SHP77 treated with DMSO at 0.1 percent for 48 hours (cell line): ENCODE data around the gene STXBP6.
"Not testable (repeated sequence)": the region's sequence is repeated elsewhere in the genome, so short reads cannot be mapped to it uniquely, and the experiment has no call there.

ENCODE experiments used
- DNase-seq: peaks from one replicate; lab custom pipeline; 2025; lab: John Stamatoyannopoulos, UW

The STXBP6 gene

GRCh38 chr14:24956104-24956503 is 93.8 kb downstream of the STXBP6 start:
- DNase-seq, result no peak

- no peak for DNase-seq
These were observed 95.3 kb downstream of the STXBP6 start for GRCh38 chr14:24954700-24955037.

GRCh38 chr14:24954037-24954699 is 95.8 kb downstream of the STXBP6 start:
- no peak for DNase-seq

GRCh38 chr14:24952851-24953666 is 96.9 kb downstream of the STXBP6 start:
- peak; percentile 4 for DNase-seq

GRCh38 chr14:24948261-24948847 is 101.6 kb downstream of the STXBP6 start:
- no peak for DNase-seq

- no peak for DNase-seq
These were observed 102.8 kb downstream of the STXBP6 start for GRCh38 chr14:24947131-24947530.

GRCh38 chr14:24944800-24945199 is 105.1 kb downstream of the STXBP6 start:
- no peak for DNase-seq

- DNase-seq, result no peak
These were observed 106.9 kb downstream of the STXBP6 start for GRCh38 chr14:24943024-24943423.

- DNase-seq, result peak; percentile 40
These were observed 108.2 kb downstream of the STXBP6 start for GRCh38 chr14:24941719-24942118.

- DNase-seq, result no peak
These were observed 109.6 kb downstream of the STXBP6 start for GRCh38 chr14:24940213-24940783.

- DNase-seq, result no peak
These were observed 111.4 kb downstream of the STXBP6 start for GRCh38 chr14:24938593-24938992.

GRCh38 chr14:24937300-24937699 is 112.6 kb downstream of the STXBP6 start:
- DNase-seq, result no peak

GRCh38 chr14:24936773-24937172 is 113.2 kb downstream of the STXBP6 start:
- not testable (repeated sequence) for DNase-seq

GRCh38 chr14:24935796-24936195 is 114.2 kb downstream of the STXBP6 start:
- DNase-seq, result no peak

GRCh38 chr14:24928386-24928900 is 121.5 kb downstream of the STXBP6 start:
- DNase-seq, result no peak

- DNase-seq, result no peak
These were observed 122.1 kb downstream of the STXBP6 start for GRCh38 chr14:24927809-24928208.

- DNase-seq, result no peak
These were observed 124.1 kb downstream of the STXBP6 start for GRCh38 chr14:24925771-24926374.

GRCh38 chr14:24924544-24924943 is 125.4 kb downstream of the STXBP6 start:
- no peak for DNase-seq

GRCh38 chr14:24921903-24922302 is 128.0 kb downstream of the STXBP6 start:
- DNase-seq, result no peak

GRCh38 chr14:24920265-24921075 is 129.5 kb downstream of the STXBP6 start:
- no peak for DNase-seq

GRCh38 chr14:24918822-24919221 is 131.1 kb downstream of the STXBP6 start:
- DNase-seq, result no peak
